HS-5 (cell line): ENCODE measurements around the gene UNC13A.

Experiments used
- DNase-seq: peaks from one replicate; pipeline ENCODE4 v3.0.0-alpha.2; 2012; ENCODE audit warnings: low read depth

The UNC13A gene

DNA sequence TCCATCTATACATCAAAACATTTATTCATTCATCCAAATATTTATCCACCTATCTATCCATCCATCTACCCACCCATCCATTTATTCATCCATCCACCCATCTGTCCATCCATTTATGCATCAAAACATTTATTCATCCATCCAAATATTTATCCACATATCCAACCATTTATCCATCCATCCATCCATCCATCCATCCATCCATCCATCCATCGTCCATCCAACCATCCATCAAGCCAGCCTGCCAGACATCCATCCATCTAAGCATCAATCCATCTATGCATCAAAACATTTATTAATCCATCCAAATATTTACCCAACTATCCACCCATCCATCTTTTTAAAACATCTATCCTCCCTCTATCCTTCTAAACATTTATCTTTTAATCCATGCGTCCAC lies 62.2 kb downstream of the UNC13A start:
- DNase-seq: no peak

DNA sequence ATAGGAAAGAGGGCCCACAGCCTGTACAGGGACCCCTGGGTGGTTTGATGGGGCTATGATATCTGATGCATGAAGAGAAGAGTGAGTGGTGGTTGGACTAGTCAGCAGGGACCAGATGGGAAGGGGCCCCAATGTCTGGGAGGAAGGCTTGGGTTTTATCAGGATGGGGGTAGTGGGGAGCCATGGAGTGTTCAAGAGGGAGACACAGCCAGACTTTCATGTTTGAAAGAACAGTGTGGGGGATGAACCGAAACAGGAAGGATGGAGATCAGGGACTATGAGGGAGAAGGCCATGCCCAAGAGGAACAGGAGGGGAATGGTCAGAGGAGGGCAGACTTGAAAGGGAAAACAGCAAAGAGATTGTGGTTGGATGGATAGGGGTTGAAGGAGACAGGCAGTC lies 63.1 kb downstream of the UNC13A start:
- DNase-seq: no peak

DNA sequence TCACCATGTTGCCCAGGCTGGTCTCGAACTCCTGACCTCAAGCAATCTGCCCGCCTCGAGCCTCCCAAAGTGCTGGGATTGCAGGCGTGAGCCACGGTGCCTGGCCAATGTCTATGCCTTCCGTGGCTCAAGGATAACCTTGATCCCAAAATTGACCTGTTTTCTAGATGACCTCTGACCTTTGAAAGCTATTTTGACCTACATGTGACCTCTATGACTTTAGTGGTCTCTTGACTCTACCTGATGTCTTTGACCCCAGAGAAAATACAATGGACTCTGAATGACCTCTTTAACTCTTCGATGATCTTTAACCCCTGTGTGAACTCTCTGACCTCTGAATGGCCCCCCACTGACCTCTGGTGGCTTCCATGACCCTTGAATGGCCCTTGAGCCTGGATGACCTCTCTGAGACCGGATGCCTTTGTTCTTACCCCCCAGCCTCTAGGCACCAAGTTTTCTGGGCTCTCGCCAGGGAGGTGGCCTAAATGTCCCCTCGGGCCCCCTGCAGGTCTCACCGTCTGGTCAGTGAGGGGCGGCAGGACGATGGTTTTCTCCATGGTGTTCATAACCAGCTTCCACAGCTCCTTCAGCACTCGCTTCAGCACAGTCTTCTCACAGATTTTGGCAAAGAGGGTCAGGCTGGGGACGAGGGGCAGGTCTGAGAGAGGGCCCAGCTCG lies 63.7 kb downstream of the UNC13A start:
- DNase-seq: no peak

GRCh38 chr19:17623224-17623935 lies 64.8 kb downstream of the UNC13A start:
- DNase-seq: no peak

GRCh38 chr19:17620696-17621095 lies 67.5 kb downstream of the UNC13A start:
- DNase-seq: no peak

GRCh38 chr19:17618936-17619335 lies 69.2 kb downstream of the UNC13A start:
- DNase-seq: no peak

- DNase-seq: no peak
Observed at GRCh38 chr19:17618281-17618903, 69.8 kb downstream of the UNC13A start.

- DNase-seq: no peak
Observed at GRCh38 chr19:17617807-17618192, 70.4 kb downstream of the UNC13A start.

- DNase-seq: no peak
Observed at GRCh38 chr19:17616961-17617806, 71.0 kb downstream of the UNC13A start.

DNA sequence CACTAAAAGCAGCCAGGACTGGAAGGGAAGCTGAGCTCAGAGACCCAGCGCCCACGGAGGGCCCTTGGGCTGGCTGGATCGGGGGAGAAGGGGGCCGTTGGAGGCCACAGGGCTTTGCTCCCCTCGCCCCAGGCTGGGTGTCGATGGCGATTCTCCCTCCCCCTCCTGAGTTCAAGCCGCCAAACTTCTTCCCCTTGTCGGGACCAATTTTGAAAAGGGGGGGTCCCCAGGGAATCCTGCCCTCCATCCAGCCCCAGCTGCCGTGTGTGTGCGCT lies 71.5 kb downstream of the UNC13A start:
- no peak for DNase-seq

- DNase-seq: no peak
Observed at GRCh38 chr19:17615889-17616685, 72.1 kb downstream of the UNC13A start.

DNA sequence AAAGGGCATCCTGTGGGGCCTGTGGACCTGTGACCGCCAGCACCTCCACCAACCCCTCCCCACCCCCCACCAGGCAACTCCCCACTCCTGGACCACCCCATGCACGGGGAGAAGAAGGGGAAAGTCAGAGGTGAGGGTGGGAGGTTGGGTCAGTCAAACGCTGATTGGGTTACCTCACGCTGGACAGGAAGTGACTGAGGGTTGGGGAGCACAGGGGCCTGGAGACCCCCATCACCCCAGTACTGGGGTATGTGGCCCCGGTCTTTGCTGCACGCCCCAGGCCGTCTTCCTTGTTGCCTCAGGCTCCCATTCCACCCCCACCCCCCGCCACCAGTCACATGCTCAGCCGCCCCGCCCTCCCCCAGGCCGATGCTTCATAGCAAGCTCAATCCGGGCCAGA lies 73.7 kb downstream of the UNC13A start:
- no peak for DNase-seq

DNA sequence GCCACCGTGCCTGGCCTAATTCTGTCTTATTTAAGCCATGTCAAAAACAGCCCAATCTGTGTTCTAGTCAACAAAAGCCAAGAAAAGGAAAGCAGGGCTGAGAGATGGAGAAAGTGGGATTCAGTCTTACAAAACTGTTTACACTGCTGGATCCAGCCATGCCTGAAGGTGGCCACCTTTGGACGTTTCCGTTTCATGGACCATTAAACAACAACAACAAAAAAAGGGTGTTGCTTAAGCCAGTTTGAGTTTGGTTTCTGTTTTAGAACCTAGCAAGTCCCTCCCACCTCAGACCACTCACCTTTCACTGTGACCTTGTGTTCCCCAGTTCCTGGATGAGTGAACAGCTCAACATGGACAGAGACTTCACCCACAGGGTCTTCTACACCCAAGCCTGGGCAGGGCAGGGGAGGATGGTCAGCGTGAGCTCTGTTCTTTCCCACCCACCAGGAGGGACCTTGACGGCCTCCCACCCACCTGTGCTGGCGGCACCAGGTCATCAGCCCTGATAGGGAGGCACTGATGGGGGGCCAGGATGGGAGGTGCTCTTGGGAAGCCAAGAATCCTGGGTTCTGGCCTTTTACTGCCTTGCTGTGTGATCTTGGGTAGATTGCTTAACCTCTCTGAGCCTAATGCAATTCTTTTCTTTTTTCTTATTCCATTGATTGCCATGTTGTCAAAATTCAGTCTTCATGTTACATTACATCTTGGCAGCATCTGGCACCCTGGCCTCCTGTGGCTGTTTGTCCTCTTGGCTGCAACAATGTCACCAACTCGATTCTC lies 76.5 kb downstream of the UNC13A start:
- DNase-seq: no peak

DNA sequence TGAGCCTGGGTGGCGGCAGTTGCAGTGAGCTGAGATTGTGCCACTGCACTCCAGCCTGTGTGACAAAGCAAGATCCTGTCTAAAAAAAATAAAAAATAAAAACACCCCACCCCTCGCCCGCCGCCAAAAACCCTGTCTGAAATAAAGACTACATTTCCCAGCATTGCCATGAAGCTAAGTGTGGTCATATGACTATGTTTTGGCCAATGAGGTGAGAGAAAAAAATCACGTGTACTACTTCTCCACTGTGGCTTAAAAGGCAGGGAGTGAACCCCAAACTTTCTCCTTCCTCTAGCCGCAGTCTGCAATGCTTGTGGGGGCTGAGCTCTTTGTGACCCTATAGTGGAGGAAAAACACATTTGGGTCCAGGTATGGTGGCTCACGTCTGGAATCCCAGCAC lies 77.8 kb downstream of the UNC13A start:
- no peak for DNase-seq

GRCh38 chr19:17607936-17608335 lies 80.2 kb downstream of the UNC13A start:
- DNase-seq: no peak

GRCh38 chr19:17606590-17607185 lies 81.5 kb downstream of the UNC13A start:
- no peak for DNase-seq

GRCh38 chr19:17605761-17606589 lies 82.2 kb downstream of the UNC13A start:
- peak; percentile 77 for DNase-seq

DNA sequence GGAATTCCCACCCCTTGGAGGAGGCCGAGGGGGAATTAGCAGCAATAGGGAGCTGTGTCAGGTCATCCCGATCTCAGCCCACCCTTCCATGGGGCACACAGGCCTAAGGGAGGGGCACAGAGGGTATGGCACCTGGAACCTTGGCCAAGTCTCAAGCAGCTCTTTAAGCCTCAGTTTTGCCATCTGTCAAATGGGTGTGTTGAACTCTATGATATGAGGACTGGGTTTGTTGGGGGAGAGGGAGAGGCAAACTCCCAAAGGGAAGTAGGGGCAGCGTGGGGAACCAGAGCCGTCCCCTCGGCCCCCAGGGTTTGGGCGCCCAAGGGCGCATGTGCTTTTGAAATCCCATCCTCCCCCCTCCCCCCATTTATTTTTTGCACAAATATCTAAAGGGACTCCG lies 83.0 kb downstream of the UNC13A start:
- DNase-seq: no peak

DNA sequence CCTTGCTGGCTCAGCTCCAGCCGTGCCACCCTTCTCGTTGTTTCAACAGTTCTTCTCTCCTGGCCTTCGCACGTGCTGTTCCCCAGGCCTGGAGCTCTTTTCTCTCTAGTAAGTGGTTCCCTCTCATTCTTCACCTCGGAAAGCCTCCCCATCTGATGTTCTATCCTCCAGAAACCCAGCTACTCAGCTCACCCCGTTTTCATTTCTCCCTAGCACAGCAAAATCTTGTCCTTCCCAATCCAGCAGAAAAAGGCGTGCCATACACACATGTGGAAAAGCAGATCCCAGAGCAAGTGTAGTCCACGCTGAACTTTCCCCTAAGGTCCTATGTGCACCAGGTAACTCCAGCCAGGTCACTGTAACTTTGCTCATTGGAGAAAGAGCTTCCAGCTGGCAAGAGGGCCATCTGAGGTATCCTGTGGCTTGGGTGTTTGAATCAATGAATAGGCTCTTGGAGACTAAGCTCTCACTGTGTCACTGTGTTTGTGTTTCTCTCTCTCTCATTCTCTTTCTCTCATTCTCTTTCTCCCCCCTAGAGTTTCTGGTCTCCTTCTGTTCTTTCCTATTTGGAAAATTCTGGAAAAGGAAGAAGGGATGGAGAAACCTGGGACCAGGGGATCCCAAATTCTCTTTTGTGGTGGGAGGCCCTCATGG lies 83.7 kb downstream of the UNC13A start:
- DNase-seq: no peak
